ENCODE measurements around the gene MEGF6. TPM values are rescaled to one million over a fixed set of nuclear protein-coding genes. Genes with fewer than 3 reads are reported as not detected.

The MEGF6 gene
- total RNA-seq, 2 experiments from 2014 or later = 2.6 to 4.5 TPM

- H3K4me1 Mint-ChIP-seq = no peaks in the 10 kb centered on the region
Measured at GRCh38 chr1:3543076-3544039, 68.0 kb downstream of the MEGF6 start.

GRCh38 chr1:3542676-3543075 lies 68.6 kb downstream of the MEGF6 start:
- Mint-ChIP-seq H3K27me3 (no peaks in the 10 kb centered on the region), H3K36me3 (ENCODE audit: low read depth) (no peaks in the 10 kb centered on the region), H3K4me3 (no peak overlapping the region), H3K4me1 (no peaks in the 10 kb centered on the region), H3K9me3 (ENCODE audit: low read depth) (no peaks in the 10 kb centered on the region), H3K27ac (no peak overlapping the region)
- ATAC-seq (no peak), DNase-seq (no peak)
- ChIA-PET POLR2A (no interaction called here), CTCF (interaction anchor here (0.9 kb wide), 1 partner anchor 13 kb away, joined by 3 read pairs; no protein-coding TSS in a partner anchor)
- intact Hi-C loops (cut with DNase I, micrococcal nuclease) = no loop called here

More at GRCh38 chr1:3543076-3544039, 68.0 kb downstream of the MEGF6 start:
- DNase-seq (no peak), ATAC-seq (no peak)
- ChIA-PET POLR2A (no interaction called here), CTCF (interaction anchor here (0.9 kb wide), 1 partner anchor 12 kb away, joined by 3 read pairs; no protein-coding TSS in a partner anchor)
- intact Hi-C loops (cut with DNase I, micrococcal nuclease) = no loop called here
- Mint-ChIP-seq H3K4me3 (no peak overlapping the region), H3K36me3 (ENCODE audit: low read depth) (no peaks in the 10 kb centered on the region), H3K27ac (no peak overlapping the region), H3K27me3 (no peaks in the 10 kb centered on the region), H3K9me3 (ENCODE audit: low read depth) (no peaks in the 10 kb centered on the region)

- Mint-ChIP-seq H3K27me3 (no peaks in the 10 kb centered on the region), H3K27ac (no peak overlapping the region), H3K4me3 (no peak overlapping the region), H3K9me3 (ENCODE audit: low read depth) (no peaks in the 10 kb centered on the region), H3K4me1 (no peaks in the 10 kb centered on the region), H3K36me3 (ENCODE audit: low read depth) (no peaks in the 10 kb centered on the region)
- ATAC-seq (no peak), DNase-seq (no peak)
- POLR2A ChIA-PET = no interaction called here
- CTCF ChIA-PET = no interaction called here
- intact Hi-C loops (cut with DNase I, micrococcal nuclease) = no loop called here
Measured at GRCh38 chr1:3541936-3542335, 69.4 kb downstream of the MEGF6 start.

- Mint-ChIP-seq H3K9me3 (ENCODE audit: low read depth) (no peaks in the 10 kb centered on the region), H3K4me3 (no peak overlapping the region), H3K4me1 (no peaks in the 10 kb centered on the region), H3K27ac (no peak overlapping the region), H3K36me3 (ENCODE audit: low read depth) (no peaks in the 10 kb centered on the region), H3K27me3 (no peaks in the 10 kb centered on the region)
- DNase-seq (no peak), ATAC-seq (no peak)
- ChIA-PET POLR2A (no interaction called here), CTCF (no interaction called here)
- intact Hi-C loops (cut with DNase I, micrococcal nuclease) = no loop called here
Measured at GRCh38 chr1:3541465-3541864, 69.8 kb downstream of the MEGF6 start.

DNA sequence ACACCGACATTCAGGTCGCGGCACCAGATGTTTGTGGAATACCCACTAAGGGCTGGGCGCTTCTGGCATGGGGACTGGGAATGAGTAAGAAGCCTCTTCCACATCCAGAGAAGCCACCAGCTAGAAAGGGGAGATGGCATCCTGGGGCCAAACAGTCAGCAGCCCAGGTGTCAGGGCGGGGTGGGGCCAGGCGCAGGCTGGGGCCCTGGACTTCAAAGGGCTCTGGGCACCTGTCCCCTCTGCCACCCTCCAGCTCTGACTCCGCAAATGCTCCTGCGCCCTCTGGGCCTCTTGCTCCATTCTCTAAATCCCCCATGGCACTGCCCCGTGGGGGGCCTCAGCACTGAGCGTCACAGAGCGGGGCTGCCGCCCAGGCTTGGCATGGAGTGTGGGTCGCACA lies 70.4 kb downstream of the MEGF6 start:
- ChIA-PET CTCF (interaction anchor here (1.1 kb wide), 1 partner anchor 79 kb away, joined by 7 read pairs; no protein-coding TSS in a partner anchor), POLR2A (no interaction called here)
- intact Hi-C loops (cut with DNase I, micrococcal nuclease) = no loop called here
- H3K36me3 Mint-ChIP-seq (ENCODE audit: low read depth) = no peaks in the 10 kb centered on the region
- H3K4me3 Mint-ChIP-seq = no peak overlapping the region
- no peak overlapping the region for H3K27ac Mint-ChIP-seq
- no peaks in the 10 kb centered on the region for H3K4me1 Mint-ChIP-seq
- H3K9me3 Mint-ChIP-seq (ENCODE audit: low read depth) = no peaks in the 10 kb centered on the region
- ATAC-seq (no peak), DNase-seq (no peak)
- H3K27me3 Mint-ChIP-seq = no peaks in the 10 kb centered on the region

GRCh38 chr1:3539707-3540425 lies 71.4 kb downstream of the MEGF6 start:
- no peaks in the 10 kb centered on the region for H3K27me3 Mint-ChIP-seq
- intact Hi-C loops (cut with DNase I, micrococcal nuclease) = no loop called here
- DNase-seq = no peak
- no peak overlapping the region for H3K27ac Mint-ChIP-seq
- ATAC-seq = no peak
- ChIA-PET POLR2A (no interaction called here), CTCF (interaction anchor here (1.1 kb wide), 1 partner anchor 80 kb away, joined by 7 read pairs; no protein-coding TSS in a partner anchor)
- H3K4me3 Mint-ChIP-seq = no peak overlapping the region
- H3K9me3 Mint-ChIP-seq (ENCODE audit: low read depth) = no peaks in the 10 kb centered on the region
- no peaks in the 10 kb centered on the region for H3K36me3 Mint-ChIP-seq (ENCODE audit: low read depth)
- H3K4me1 Mint-ChIP-seq = no peaks in the 10 kb centered on the region

DNA sequence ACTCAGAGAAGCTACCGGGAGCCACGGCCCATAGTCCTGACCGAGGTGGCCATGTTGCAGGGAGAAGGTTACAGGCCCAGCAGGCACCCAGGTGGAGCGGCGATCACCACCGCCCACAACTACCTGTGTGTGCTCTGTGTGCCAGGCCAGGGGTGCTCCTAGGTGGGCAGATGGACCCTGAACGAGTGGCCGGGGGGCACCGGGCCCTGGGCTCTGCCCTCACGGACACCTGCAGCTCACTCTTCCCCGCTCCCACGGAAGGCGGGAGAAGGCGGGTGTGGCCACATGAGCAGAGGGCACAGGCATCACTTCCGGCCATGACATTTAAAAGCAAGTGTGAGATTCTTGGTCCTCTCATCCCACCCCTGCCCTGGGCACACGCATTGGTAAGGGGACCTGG lies 73.9 kb downstream of the MEGF6 start:
- ChIA-PET POLR2A (no interaction called here), CTCF (no interaction called here)

DNA sequence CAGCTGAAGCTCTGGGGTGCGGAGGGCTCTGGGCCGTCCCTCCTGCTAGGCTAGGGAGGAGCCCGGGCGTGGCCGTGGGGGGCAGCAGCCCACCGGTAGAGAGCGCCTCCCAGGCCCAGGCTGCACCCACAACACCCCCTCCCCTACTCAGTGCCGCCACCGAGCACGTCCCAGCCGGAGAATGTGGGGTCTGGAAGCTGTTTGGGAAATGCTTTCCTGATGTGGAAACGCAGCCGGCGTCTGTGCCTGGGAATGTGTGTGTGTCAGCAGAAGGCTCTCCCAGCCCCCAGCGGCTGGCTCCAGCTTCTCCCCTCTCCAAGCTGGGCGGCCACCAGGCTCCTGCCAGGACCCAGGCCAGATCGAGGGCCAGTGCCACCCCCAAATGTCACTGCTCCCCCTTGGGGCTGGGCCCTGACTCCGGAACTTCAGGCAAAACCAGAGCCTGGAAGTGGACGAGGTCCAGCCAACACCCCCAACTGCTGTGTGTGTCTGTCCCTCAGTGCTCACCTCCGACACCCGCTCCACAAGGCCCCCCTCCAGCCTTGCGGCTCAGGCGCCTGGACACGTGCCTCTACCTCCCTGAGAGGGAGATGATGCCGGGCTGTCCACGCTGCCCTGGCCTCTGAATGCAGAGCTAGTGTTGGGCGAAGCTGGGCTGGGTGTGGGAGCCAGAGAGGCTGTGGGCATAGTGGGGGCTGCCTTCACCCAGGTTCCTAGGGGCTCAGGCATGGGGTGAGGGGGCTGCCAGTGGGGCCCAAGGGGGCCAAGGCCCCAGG lies 74.7 kb downstream of the MEGF6 start:
- CTCF ChIA-PET = no interaction called here
- no peak for ATAC-seq

More for the DNA sequence above, 73.9 kb downstream of the MEGF6 start:
- H3K4me3 Mint-ChIP-seq = no peak overlapping the region
- intact Hi-C loops (cut with DNase I, micrococcal nuclease) = no loop called here
- H3K4me1 Mint-ChIP-seq = no peaks in the 10 kb centered on the region
- DNase-seq (no peak), ATAC-seq (no peak)
- no peaks in the 10 kb centered on the region for H3K27me3 Mint-ChIP-seq
- H3K9me3 Mint-ChIP-seq (ENCODE audit: low read depth) = no peaks in the 10 kb centered on the region
- no peaks in the 10 kb centered on the region for H3K36me3 Mint-ChIP-seq (ENCODE audit: low read depth)
- H3K27ac Mint-ChIP-seq = no peak overlapping the region

GRCh38 chr1:3535732-3536131 lies 75.6 kb downstream of the MEGF6 start:
- no peak overlapping the region for H3K27ac Mint-ChIP-seq
- H3K27me3 Mint-ChIP-seq = no peaks in the 10 kb centered on the region
- intact Hi-C loops (cut with DNase I, micrococcal nuclease) = no loop called here
- no peak for ATAC-seq
- no peak overlapping the region for H3K4me3 Mint-ChIP-seq
- peaks cover 2% of the 10 kb centered on the region for H3K4me1 Mint-ChIP-seq
- CTCF ChIA-PET = no interaction called here
- no peaks in the 10 kb centered on the region for H3K36me3 Mint-ChIP-seq (ENCODE audit: low read depth)
- DNase-seq = no peak
- POLR2A ChIA-PET = no interaction called here
- H3K9me3 Mint-ChIP-seq (ENCODE audit: low read depth) = no peaks in the 10 kb centered on the region

More for the DNA sequence above, 74.7 kb downstream of the MEGF6 start:
- POLR2A ChIA-PET = no interaction called here
- Mint-ChIP-seq H3K27me3 (no peaks in the 10 kb centered on the region), H3K9me3 (ENCODE audit: low read depth) (no peaks in the 10 kb centered on the region), H3K36me3 (ENCODE audit: low read depth) (no peaks in the 10 kb centered on the region), H3K4me3 (no peak overlapping the region), H3K27ac (no peak overlapping the region), H3K4me1 (peaks cover under 1% of the 10 kb centered on the region)
- intact Hi-C loops (cut with DNase I, micrococcal nuclease) = no loop called here
- no peak for DNase-seq

GRCh38 chr1:3534803-3535637 lies 76.3 kb downstream of the MEGF6 start:
- CTCF ChIA-PET = no interaction called here
- intact Hi-C loops (cut with DNase I, micrococcal nuclease) = no loop called here
- no peak for DNase-seq
- POLR2A ChIA-PET = no interaction called here
- Mint-ChIP-seq H3K9me3 (ENCODE audit: low read depth) (no peaks in the 10 kb centered on the region), H3K27me3 (no peaks in the 10 kb centered on the region), H3K36me3 (ENCODE audit: low read depth) (no peaks in the 10 kb centered on the region), H3K4me3 (no peak overlapping the region), H3K27ac (no peak overlapping the region), H3K4me1 (peaks cover 7% of the 10 kb centered on the region)
- ATAC-seq = no peak

All from activated CD4-positive, alpha-beta T cell treated with anti-CD3 and anti-CD28 coated beads for 36 hours (primary cell).